ENCODE results near the gene GLS2.

The GLS2 gene

GRCh38 chr12:56425940-56426438 lies 62.0 kb downstream of the GLS2 start:
- no peak overlapping the region for H3K9ac ChIP-seq (ENCODE audit: low read length)
- no peaks in the 10 kb centered on the region for H3K27me3 ChIP-seq (ENCODE audit: low read length)
- H4K20me1 ChIP-seq (ENCODE audit: low read depth, low read length) = no peaks in the 10 kb centered on the region
- TF ChIP-seq CTCF (IDR thresholded peaks at IDR 0.05; ENCODE audit: insufficient read depth, low read length, poor library complexity, severe bottlenecking) = no peak
- no peak for TF ChIP-seq EZH2phosphoT487 (conservative IDR thresholded peaks at IDR 0.05; ENCODE audit: low read length)
- H3K9me3 ChIP-seq (ENCODE audit: insufficient read depth, low read length) = no peaks in the 10 kb centered on the region
- H2AFZ ChIP-seq (ENCODE audit: low read depth, low read length, severe bottlenecking) = no peak overlapping the region
- H3K36me3 ChIP-seq (ENCODE audit: low read length) = peaks cover 35% of the 10 kb centered on the region
- no peak overlapping the region for H3K4me2 ChIP-seq (ENCODE audit: low read depth, low read length, poor library complexity, severe bottlenecking)
- H3K79me2 ChIP-seq (ENCODE audit: insufficient read depth, low read length) = no peaks in the 10 kb centered on the region
- no peaks in the 10 kb centered on the region for H3K9me2 ChIP-seq (replicated peaks; ENCODE audit: insufficient read depth, low read length)
- H3K4me3 ChIP-seq (ENCODE audit: insufficient read depth, low read length, poor library complexity, severe bottlenecking) = no peak overlapping the region
- H3F3A ChIP-seq (ENCODE audit: insufficient read depth) = no peaks in the 10 kb centered on the region
- no peak overlapping the region for H3K27ac ChIP-seq (ENCODE audit: low read depth, low read length)

GRCh38 chr12:56425193-56425592 lies 62.8 kb downstream of the GLS2 start:
- H3K4me2 ChIP-seq (ENCODE audit: low read depth, low read length, poor library complexity, severe bottlenecking) = no peak overlapping the region
- H3K9ac ChIP-seq (ENCODE audit: low read length) = no peak overlapping the region
- H3K9me3 ChIP-seq (ENCODE audit: insufficient read depth, low read length) = no peaks in the 10 kb centered on the region
- no peaks in the 10 kb centered on the region for H3F3A ChIP-seq (ENCODE audit: insufficient read depth)
- no peaks in the 10 kb centered on the region for H3K27me3 ChIP-seq (ENCODE audit: low read length)
- no peak overlapping the region for H2AFZ ChIP-seq (ENCODE audit: low read depth, low read length, severe bottlenecking)
- peaks cover 37% of the 10 kb centered on the region for H3K36me3 ChIP-seq (ENCODE audit: low read length)
- H4K20me1 ChIP-seq (ENCODE audit: low read depth, low read length) = no peaks in the 10 kb centered on the region
- no peaks in the 10 kb centered on the region for H3K9me2 ChIP-seq (replicated peaks; ENCODE audit: insufficient read depth, low read length)
- H3K79me2 ChIP-seq (ENCODE audit: insufficient read depth, low read length) = no peaks in the 10 kb centered on the region
- no peak overlapping the region for H3K27ac ChIP-seq (ENCODE audit: low read depth, low read length)
- no peak overlapping the region for H3K4me3 ChIP-seq (ENCODE audit: insufficient read depth, low read length, poor library complexity, severe bottlenecking)
- no peak for TF ChIP-seq CTCF (IDR thresholded peaks at IDR 0.05; ENCODE audit: insufficient read depth, low read length, poor library complexity, severe bottlenecking)
- TF ChIP-seq EZH2phosphoT487 (conservative IDR thresholded peaks at IDR 0.05; ENCODE audit: low read length) = no peak
